Panc1 (cell line): Measurements from ENCODE around the gene SAMD9L. TPM values are rescaled to one million over a fixed set of nuclear protein-coding genes. Genes with fewer than 3 reads are reported as not detected.
"Not testable (repeated sequence)": the region's sequence is repeated elsewhere in the genome, so short reads cannot be mapped to it uniquely, and the experiment has no call there.

Source experiments
- ATAC-seq: fragments of 200-7000 bp; cut with Tn5 transposase; 2 replicates; pipeline ENCODE4 v1.9.1; 2020; ENCODE audit warnings: mild to moderate bottlenecking, moderate library complexity
- BruUV-seq: library from RNA; stranded (reverse); fragments of 400-500 nt; replicated peaks from 2 replicates; lab custom pipeline; 2021; lab: Mats Ljungman, UMichigan
- CTCF ChIA-PET: fragments of 300-600 bp; sonication (Branson Sonifier 250); formaldehyde crosslinking; loops from one replicate; lab custom pipeline; 2022; ENCODE audit warnings: antibody characterized with exemption; lab: Charles Lee
- POLR2A ChIA-PET: fragments of 300-600 bp; sonication (Branson Sonifier 250); formaldehyde crosslinking; loops from one replicate; lab custom pipeline; 2022; ENCODE audit warnings: antibody characterized with exemption; lab: Charles Lee
- DNase-seq: peaks from one replicate; pipeline ENCODE4 v3.0.0-alpha.2; 2010; ENCODE audit warnings: low read depth, low spot score
- H3K27ac ChIP-seq: 2 replicates; pipeline ENCODE4 v1.5.1; 2011; ENCODE audit warnings: mild to moderate bottlenecking, low read length, inconsistent platforms
- H3K27me3 ChIP-seq: fragments of 200-500 bp; sonication (Bioruptor generic); 2 replicates; pipeline ENCODE4 v1.6.0; 2014; ENCODE audit warnings: low read length, inconsistent platforms; ENCODE audit not compliant: control insufficient read depth, insufficient read depth
- H3K36me3 ChIP-seq: fragments of 200-500 bp; sonication (Bioruptor generic); 2 replicates; pipeline ENCODE4 v1.5.1; 2014; ENCODE audit warnings: inconsistent platforms, mild to moderate bottlenecking, low read length, moderate library complexity; ENCODE audit not compliant: control insufficient read depth, insufficient read depth
- H3K4me1 ChIP-seq: 2 replicates; pipeline ENCODE4 v1.5.1; 2011; ENCODE audit warnings: inconsistent platforms, mild to moderate bottlenecking, low read length, moderate library complexity; ENCODE audit not compliant: control insufficient read depth, insufficient read depth
- H3K4me3 ChIP-seq, 2 experiments: 2 replicates each; pipeline ENCODE4 v1.5.1; 2011 to 2012; ENCODE audit warnings: low read depth in 2 of 2, low read length in 2 of 2, mild to moderate bottlenecking in 2 of 2, inconsistent platforms in 1 of 2, moderate library complexity in 1 of 2
- H3K9me3 ChIP-seq: fragments of 200-500 bp; sonication (Bioruptor generic); 2 replicates; pipeline ENCODE4 v1.5.1; 2014; ENCODE audit warnings: low read depth, mild to moderate bottlenecking, inconsistent platforms, low read length, moderate library complexity; ENCODE audit not compliant: control insufficient read depth, insufficient read depth
- POLR2AphosphoS5 ChIP-seq: IDR thresholded peaks from 2 replicates; pipeline ENCODE4 v1.6.1; 2012; ENCODE audit warnings: mild to moderate bottlenecking, low read depth, low read length, moderate library complexity
- SIN3A ChIP-seq: IDR thresholded peaks from 2 replicates; pipeline ENCODE4 v1.6.1; 2012; ENCODE audit warnings: low read depth, mild to moderate bottlenecking, low read length, moderate library complexity, borderline replicate concordance; ENCODE audit not compliant: insufficient read depth
- TCF7L2 ChIP-seq: IDR thresholded peaks from 2 replicates; pipeline ENCODE4 v1.6.1; 2011; ENCODE audit warnings: mild to moderate bottlenecking, low read depth, low read length, inconsistent platforms
- in situ Hi-C: cut with HindIII; loops from 2 replicates; pipeline ENCODE4 v1.10.0; 2016; ENCODE audit warnings: low sequenced_read_pairs, low pct_unique_long_range_greater_than_20kb
- intact Hi-C: fragments of 100-400 bp; cut with micrococcal nuclease; formaldehyde crosslinking; loops from one replicate; pipeline ENCODE4 v1.10.0; 2022; ENCODE audit not compliant: unreplicated experiment
- total RNA-seq: library from RNA; stranded (reverse); gene quantifications from one replicate; pipeline ENCODE4 v1.2.1, GENCODE V29; 2021; ENCODE audit not compliant: unreplicated experiment
- TF ChIP-seq, protein P1 (sequence below), 2 experiments: IDR thresholded peaks; 2 replicates each; pipeline ENCODE4 v1.6.1; 2011 to 2012; ENCODE audit warnings: low read depth in 2 of 2, control low read depth in 1 of 2, low read length in 1 of 2, mild to moderate bottlenecking in 1 of 2, moderate library complexity in 1 of 2; ENCODE audit not compliant: insufficient read depth in 1 of 2
- TF ChIP-seq, protein P2 (sequence below): fragments of 450-650 bp; IDR thresholded peaks from 2 replicates; pipeline ENCODE4 v1.5.1; 2017; ENCODE audit warnings: mild to moderate bottlenecking

Gene SAMD9L
- total RNA-seq, 1 experiment from 2014 or later, result 1.3 TPM

DNA sequence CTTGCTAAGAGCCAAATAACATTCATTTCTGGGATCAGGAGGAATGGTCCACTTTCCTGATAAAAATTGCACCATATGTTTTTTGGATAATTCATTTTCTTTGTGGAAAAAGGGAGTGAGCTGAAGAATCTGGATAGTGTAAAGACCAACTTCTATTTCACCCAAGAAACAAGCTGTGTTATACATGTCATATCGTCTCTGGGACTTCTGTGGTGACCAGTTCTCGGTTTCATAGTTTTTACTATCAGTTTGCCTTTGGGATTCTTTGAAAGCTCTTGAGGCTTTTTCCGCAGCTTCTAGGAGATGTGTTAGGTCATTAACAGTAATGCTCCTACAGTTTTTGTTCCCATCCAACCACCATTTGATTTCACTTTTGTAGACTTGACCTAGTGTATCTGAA lies 16.0 kb downstream of the SAMD9L start:
- TF ChIP-seq TCF7L2 (no peak), POLR2AphosphoS5 (no peak), SIN3A (no peak)
- TF ChIP-seq, protein P1, sequence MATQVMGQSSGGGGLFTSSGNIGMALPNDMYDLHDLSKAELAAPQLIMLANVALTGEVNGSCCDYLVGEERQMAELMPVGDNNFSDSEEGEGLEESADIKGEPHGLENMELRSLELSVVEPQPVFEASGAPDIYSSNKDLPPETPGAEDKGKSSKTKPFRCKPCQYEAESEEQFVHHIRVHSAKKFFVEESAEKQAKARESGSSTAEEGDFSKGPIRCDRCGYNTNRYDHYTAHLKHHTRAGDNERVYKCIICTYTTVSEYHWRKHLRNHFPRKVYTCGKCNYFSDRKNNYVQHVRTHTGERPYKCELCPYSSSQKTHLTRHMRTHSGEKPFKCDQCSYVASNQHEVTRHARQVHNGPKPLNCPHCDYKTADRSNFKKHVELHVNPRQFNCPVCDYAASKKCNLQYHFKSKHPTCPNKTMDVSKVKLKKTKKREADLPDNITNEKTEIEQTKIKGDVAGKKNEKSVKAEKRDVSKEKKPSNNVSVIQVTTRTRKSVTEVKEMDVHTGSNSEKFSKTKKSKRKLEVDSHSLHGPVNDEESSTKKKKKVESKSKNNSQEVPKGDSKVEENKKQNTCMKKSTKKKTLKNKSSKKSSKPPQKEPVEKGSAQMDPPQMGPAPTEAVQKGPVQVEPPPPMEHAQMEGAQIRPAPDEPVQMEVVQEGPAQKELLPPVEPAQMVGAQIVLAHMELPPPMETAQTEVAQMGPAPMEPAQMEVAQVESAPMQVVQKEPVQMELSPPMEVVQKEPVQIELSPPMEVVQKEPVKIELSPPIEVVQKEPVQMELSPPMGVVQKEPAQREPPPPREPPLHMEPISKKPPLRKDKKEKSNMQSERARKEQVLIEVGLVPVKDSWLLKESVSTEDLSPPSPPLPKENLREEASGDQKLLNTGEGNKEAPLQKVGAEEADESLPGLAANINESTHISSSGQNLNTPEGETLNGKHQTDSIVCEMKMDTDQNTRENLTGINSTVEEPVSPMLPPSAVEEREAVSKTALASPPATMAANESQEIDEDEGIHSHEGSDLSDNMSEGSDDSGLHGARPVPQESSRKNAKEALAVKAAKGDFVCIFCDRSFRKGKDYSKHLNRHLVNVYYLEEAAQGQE (IDR thresholded peaks at IDR 0.05; ENCODE audit: insufficient read depth in 1 of 2, low read depth in 2 of 2, low read length in 1 of 2), result no peak
- TF ChIP-seq, protein P2, sequence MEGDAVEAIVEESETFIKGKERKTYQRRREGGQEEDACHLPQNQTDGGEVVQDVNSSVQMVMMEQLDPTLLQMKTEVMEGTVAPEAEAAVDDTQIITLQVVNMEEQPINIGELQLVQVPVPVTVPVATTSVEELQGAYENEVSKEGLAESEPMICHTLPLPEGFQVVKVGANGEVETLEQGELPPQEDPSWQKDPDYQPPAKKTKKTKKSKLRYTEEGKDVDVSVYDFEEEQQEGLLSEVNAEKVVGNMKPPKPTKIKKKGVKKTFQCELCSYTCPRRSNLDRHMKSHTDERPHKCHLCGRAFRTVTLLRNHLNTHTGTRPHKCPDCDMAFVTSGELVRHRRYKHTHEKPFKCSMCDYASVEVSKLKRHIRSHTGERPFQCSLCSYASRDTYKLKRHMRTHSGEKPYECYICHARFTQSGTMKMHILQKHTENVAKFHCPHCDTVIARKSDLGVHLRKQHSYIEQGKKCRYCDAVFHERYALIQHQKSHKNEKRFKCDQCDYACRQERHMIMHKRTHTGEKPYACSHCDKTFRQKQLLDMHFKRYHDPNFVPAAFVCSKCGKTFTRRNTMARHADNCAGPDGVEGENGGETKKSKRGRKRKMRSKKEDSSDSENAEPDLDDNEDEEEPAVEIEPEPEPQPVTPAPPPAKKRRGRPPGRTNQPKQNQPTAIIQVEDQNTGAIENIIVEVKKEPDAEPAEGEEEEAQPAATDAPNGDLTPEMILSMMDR, result no peak
- BruUV-seq, result no TSS peak
- Histone ChIP-seq H3K36me3 (no peaks in the 10 kb centered on the region), H3K27me3 (peaks cover 14% of the 10 kb centered on the region), H3K9me3 (no peaks in the 10 kb centered on the region), H3K4me3 (no peak overlapping the region), H3K4me1 (no peaks in the 10 kb centered on the region), H3K27ac (no peak overlapping the region)
- DNase-seq (no peak), ATAC-seq (no peak)
- in situ Hi-C loops (no loop called here), intact Hi-C loops (no loop called here)
- POLR2A ChIA-PET, result no interaction called here
- CTCF ChIA-PET, result no interaction called here

DNA sequence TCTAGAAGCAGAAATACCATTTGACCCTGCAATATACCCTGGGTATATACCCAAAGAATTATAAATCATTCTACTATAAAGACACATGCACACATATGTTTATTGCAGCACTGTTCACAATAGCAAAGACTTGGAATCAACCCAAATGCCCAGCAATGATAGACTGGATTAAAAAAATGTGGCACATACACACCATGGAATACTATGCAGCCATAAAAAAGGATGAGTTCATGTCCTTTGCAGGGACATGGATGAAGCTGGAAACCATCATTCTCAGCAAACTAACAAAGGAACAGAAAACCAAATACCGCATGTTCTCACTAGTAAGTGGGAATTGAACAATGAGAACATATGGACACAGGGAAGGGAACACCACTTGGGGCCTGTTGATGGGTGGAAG lies 21.2 kb downstream of the SAMD9L start:
- H3K27me3 ChIP-seq, intact Hi-C loops, BruUV-seq, ATAC-seq, CTCF ChIA-PET, H3K4me3 ChIP-seq, DNase-seq, H3K27ac ChIP-seq, POLR2A ChIA-PET, in situ Hi-C loops, H3K4me1 ChIP-seq, H3K36me3 ChIP-seq, H3K9me3 ChIP-seq: not testable (repeated sequence)

DNA sequence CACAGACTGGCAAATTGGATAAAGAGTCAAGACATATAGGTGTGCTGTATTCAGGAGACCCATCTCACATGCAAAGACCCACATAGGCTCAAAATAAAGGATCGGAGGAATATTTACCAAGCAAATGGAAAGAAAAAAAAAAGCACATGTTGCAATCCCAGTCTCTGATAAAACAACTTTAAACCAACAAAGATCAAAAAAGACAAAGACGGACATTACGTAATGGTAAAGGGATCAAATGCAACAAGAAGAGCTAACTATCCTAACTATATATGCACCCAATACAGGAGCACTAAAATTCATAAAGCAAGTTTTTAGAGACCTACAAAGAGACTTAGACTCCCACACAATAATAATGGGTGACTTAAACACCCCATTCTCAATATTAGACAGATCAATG lies 24.7 kb downstream of the SAMD9L start:
- H3K36me3 ChIP-seq, POLR2A ChIA-PET, H3K27ac ChIP-seq, CTCF ChIA-PET, H3K9me3 ChIP-seq, H3K4me1 ChIP-seq, in situ Hi-C loops, DNase-seq, H3K4me3 ChIP-seq, ATAC-seq, intact Hi-C loops, H3K27me3 ChIP-seq, BruUV-seq: not testable (repeated sequence)
